DOHH2 (cell line): ENCODE results near the gene CASKIN1.

Experiments used
- H3F3A ChIP-seq: fragments of 200-600 bp; sonication (generic), shearing (Covaris generic); 2 replicates; pipeline ENCODE4 v1.6.0; 2016; ENCODE audit warnings: antibody characterized with exemption, mild to moderate bottlenecking; ENCODE audit not compliant: control insufficient read depth, insufficient read depth
- H3K27ac ChIP-seq: fragments of 200-600 bp; sonication (generic); 2 replicates; pipeline ENCODE4 v1.5.1; 2014; ENCODE audit warnings: low read depth, mild to moderate bottlenecking, low read length, moderate library complexity
- H3K27me3 ChIP-seq: fragments of 200-600 bp; sonication (generic); 2 replicates; pipeline ENCODE4 v1.6.1; 2014; ENCODE audit warnings: mild to moderate bottlenecking, low read length, mixed read lengths; ENCODE audit not compliant: control insufficient read depth
- H3K36me3 ChIP-seq: fragments of 200-600 bp; sonication (generic); 2 replicates; pipeline ENCODE4 v1.6.1; 2014; ENCODE audit warnings: mild to moderate bottlenecking, low read length, moderate library complexity, mixed read lengths; ENCODE audit not compliant: control insufficient read depth
- H3K4me1 ChIP-seq: fragments of 200-600 bp; sonication (generic); 2 replicates; pipeline ENCODE4 v1.6.1; 2014; ENCODE audit warnings: mild to moderate bottlenecking, low read length, mixed read lengths; ENCODE audit not compliant: control insufficient read depth
- H3K4me2 ChIP-seq: fragments of 200-600 bp; sonication (generic); 2 replicates; pipeline ENCODE4 v1.6.0; 2014; ENCODE audit warnings: mild to moderate bottlenecking, low read length, moderate library complexity
- H3K4me3 ChIP-seq: fragments of 200-600 bp; sonication (generic); 2 replicates; pipeline ENCODE4 v1.5.1; 2014; ENCODE audit warnings: mild to moderate bottlenecking, low read length, mixed read lengths
- H3K79me2 ChIP-seq: fragments of 200-600 bp; sonication (generic); 2 replicates; pipeline ENCODE4 v1.6.1; 2014; ENCODE audit warnings: mild to moderate bottlenecking, low read length, mixed read lengths; ENCODE audit not compliant: control insufficient read depth
- H3K9me2 ChIP-seq: fragments of 200-600 bp; sonication (generic); replicated peaks from 2 replicates; pipeline ENCODE4 v1.6.1; 2014; ENCODE audit warnings: mild to moderate bottlenecking, low read length, mixed read lengths; ENCODE audit not compliant: control insufficient read depth
- H3K9me3 ChIP-seq: fragments of 200-600 bp; sonication (generic); 2 replicates; pipeline ENCODE4 v1.6.1; 2014; ENCODE audit warnings: antibody characterized with exemption, low read length, mixed read lengths; ENCODE audit not compliant: control insufficient read depth, insufficient read depth
- H4K20me1 ChIP-seq: fragments of 200-600 bp; sonication (generic); 2 replicates; pipeline ENCODE4 v1.6.0; 2014; ENCODE audit warnings: low read depth, mild to moderate bottlenecking, antibody characterized with exemption, low read length, moderate library complexity; ENCODE audit not compliant: control insufficient read depth, insufficient read depth
- EZH2phosphoT487 ChIP-seq: fragments of 200-600 bp; sonication (generic); IDR thresholded peaks from 2 replicates; pipeline ENCODE4 v1.6.1; 2017; ENCODE audit warnings: borderline replicate concordance, mild to moderate bottlenecking, antibody characterized with exemption, low read length, moderate library complexity, mixed read lengths
- TF ChIP-seq, protein P1 (sequence below): fragments of 200-600 bp; sonication (generic); IDR thresholded peaks from one replicate; pipeline ENCODE4 v1.5.1; 2014; ENCODE audit warnings: antibody characterized with exemption, mild to moderate bottlenecking, low read depth, low read length; ENCODE audit not compliant: poor library complexity, severe bottlenecking

The CASKIN1 gene

DNA sequence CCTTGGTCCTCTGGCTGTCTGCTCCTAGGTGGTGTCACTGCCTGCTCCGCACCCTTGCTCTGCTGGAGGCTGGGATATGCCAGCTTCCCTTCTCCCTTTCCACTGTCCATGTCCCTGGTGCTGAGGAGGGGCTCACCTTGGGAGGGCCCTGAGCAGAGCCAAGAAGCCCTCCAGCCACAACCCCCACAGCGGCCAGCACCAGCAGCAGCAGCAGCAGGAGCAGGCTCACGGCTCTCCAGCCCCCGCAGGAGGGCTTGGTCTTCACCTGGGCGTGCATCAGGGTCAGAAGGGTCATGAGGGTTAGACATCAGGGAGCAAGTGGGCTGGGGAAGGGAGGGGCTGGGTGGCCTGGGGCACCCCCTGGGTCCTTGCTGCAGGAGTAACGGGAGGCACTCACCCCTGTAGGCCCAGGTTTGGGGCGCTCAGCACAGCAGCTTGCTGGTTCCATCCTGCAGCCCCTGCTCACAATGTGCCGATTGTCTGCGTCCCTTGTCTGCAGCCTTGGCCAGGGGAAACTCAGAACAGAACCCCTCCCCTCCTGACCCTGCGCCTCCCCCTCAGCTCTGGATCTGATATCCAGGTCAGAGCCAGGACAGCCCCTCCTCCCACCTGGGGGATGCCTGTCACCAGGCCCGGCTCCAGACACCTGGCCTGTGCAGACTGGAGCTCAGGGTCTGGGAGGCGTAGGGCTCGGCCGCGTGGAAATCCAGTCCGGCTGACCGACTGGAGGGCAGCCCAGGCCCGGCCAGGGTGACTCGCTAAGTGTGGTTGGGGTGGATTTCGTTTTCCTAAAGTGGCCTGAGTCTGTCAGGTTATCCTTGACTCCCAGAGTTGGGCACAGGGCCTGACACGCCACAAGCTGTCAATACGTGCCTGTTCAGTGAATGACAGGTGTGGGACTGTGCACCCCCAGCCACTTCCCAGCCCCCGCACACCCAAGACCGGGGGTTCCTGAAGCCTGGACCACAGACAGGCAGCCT, 14.3 kb upstream of the CASKIN1 start, which contains the start of gene BRICD5:
Gene BRICD5 (minus strand): TSS at position 478 of the 980 bp plus-strand sequence. CDS start 30 bp downstream, at position 448.
- Histone ChIP-seq H3K36me3 (peaks cover 67% of the 10 kb centered on the region), H3K79me2 (peaks cover 59% of the 10 kb centered on the region), H3K4me3 (no peak within 1 kb of the TSS), H3K9me3 (no peaks in the 10 kb centered on the region), H3K9me2 (no peaks in the 10 kb centered on the region), H3K4me2 (peak within 1 kb of the TSS; percentile 90; the same call in 1 of the 2 replicates), H4K20me1 (peaks cover 9% of the 10 kb centered on the region), H3K4me1 (peaks cover 28% of the 10 kb centered on the region), H3K27ac (no peak within 1 kb of the TSS), H3K27me3 (no peaks in the 10 kb centered on the region), H3F3A (peaks cover 7% of the 10 kb centered on the region; the same call in 1 of the 2 replicates)
- TF ChIP-seq, protein P1, sequence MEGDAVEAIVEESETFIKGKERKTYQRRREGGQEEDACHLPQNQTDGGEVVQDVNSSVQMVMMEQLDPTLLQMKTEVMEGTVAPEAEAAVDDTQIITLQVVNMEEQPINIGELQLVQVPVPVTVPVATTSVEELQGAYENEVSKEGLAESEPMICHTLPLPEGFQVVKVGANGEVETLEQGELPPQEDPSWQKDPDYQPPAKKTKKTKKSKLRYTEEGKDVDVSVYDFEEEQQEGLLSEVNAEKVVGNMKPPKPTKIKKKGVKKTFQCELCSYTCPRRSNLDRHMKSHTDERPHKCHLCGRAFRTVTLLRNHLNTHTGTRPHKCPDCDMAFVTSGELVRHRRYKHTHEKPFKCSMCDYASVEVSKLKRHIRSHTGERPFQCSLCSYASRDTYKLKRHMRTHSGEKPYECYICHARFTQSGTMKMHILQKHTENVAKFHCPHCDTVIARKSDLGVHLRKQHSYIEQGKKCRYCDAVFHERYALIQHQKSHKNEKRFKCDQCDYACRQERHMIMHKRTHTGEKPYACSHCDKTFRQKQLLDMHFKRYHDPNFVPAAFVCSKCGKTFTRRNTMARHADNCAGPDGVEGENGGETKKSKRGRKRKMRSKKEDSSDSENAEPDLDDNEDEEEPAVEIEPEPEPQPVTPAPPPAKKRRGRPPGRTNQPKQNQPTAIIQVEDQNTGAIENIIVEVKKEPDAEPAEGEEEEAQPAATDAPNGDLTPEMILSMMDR, result no peak
- no peak for TF ChIP-seq EZH2phosphoT487

DNA sequence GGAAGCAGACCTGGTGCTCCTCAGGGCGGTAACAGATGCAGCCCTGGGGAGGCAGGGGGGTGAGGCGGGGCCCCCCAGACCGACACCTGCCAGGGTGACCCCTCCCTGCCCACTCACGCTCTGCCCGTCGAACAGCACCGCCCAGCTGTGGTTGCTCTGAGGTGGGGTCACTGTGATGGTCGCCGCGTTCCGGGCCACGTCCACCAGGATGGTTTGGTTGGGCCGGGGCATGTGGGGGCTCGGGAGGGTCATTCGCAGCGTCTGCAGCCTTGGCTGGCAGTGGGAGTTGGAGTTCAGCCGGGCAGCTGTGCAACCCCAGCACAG, 13.6 kb upstream of the CASKIN1 start:
- Histone ChIP-seq H3K9me3 (no peaks in the 10 kb centered on the region), H3K27ac (no peak overlapping the region), H3K9me2 (no peaks in the 10 kb centered on the region), H3K27me3 (no peaks in the 10 kb centered on the region), H3K4me1 (peaks cover 29% of the 10 kb centered on the region), H3K36me3 (peaks cover 64% of the 10 kb centered on the region), H4K20me1 (peaks cover 9% of the 10 kb centered on the region), H3K4me3 (no peak overlapping the region), H3K4me2 (no peak overlapping the region), H3F3A (peaks cover 7% of the 10 kb centered on the region; the same call in 1 of the 2 replicates), H3K79me2 (peaks cover 55% of the 10 kb centered on the region)
- TF ChIP-seq, protein P1, result no peak
- TF ChIP-seq EZH2phosphoT487, result no peak

DNA sequence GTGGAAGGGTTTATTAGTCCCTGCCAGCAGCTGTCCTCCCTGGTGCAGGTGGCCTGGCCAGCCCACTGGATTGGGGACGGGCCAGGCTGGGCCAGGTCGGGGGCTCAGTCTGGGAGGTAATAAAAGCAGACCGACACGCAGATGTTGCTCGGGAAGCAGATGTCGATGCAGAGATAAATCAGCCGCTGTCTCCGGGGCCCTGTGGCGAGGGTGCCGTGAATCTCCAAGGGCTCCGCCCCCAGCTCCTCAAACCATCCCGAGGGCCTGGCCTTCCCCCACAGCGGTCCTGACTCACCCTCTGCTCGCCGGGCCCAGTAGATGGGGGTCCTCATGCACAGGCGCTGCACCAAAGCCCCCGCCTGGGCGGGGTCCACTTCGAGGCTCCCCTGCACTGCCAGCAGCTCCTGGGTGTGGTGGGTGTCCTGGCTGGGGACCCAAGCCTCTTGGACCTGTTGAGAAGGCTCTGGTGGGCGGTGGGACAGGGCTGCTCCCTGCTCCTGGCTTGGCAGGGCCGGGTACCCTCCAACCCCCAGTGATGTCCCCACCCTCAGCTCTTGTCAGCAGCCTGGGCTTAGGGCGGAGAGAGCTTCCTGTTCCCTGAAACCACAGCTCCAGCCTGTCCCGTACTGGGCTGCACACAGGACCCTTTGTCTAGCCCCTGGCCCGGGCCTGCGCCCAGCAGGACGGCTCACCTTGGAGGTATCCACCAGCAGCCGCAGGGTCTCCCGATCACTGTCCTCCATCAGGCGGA, 13.0 kb upstream of the CASKIN1 start:
- H4K20me1 ChIP-seq, result peaks cover 9% of the 10 kb centered on the region
- H3K4me2 ChIP-seq, result no peak overlapping the region
- H3K27ac ChIP-seq, result no peak overlapping the region
- no peaks in the 10 kb centered on the region for H3K9me3 ChIP-seq
- H3K4me3 ChIP-seq, result no peak overlapping the region
- no peaks in the 10 kb centered on the region for H3K9me2 ChIP-seq
- H3K79me2 ChIP-seq, result peaks cover 53% of the 10 kb centered on the region
- no peak for TF ChIP-seq EZH2phosphoT487
- TF ChIP-seq, protein P1, result no peak
- peaks cover 64% of the 10 kb centered on the region for H3K36me3 ChIP-seq
- peaks cover 7% of the 10 kb centered on the region; the same call in 1 of the 2 replicates for H3F3A ChIP-seq
- H3K4me1 ChIP-seq, result peaks cover 34% of the 10 kb centered on the region
- no peaks in the 10 kb centered on the region for H3K27me3 ChIP-seq
